Measurements from ENCODE around the gene ZNF827. TPM values are rescaled to one million over a fixed set of nuclear protein-coding genes. Genes with fewer than 3 reads are reported as not detected.
A peak's percentile ranks its signal among the peaks of the same experiment; 100 is the strongest.

Gene ZNF827
- total RNA-seq, 4 donors from 2014 or later = 5.2 to 11.0 (median 6.4) TPM

GRCh38 chr4:145881576-145881975, 57.0 kb downstream of the ZNF827 start:
- Histone ChIP-seq H3K4me3 (no peak overlapping the region), H3K36me3 (peaks cover 0 to 10% (median 0%) of the 10 kb centered on the region in 3 donors), H3K4me1 (peaks cover 5 to 50% (median 30%) of the 10 kb centered on the region in 3 donors), H3K27ac (peak overlapping the region; percentile 31 to 65 (median 52)), H3K9me3 (no peaks in the 10 kb centered on the region), H3K27me3 (no peaks in the 10 kb centered on the region)
- no peak for DNase-seq
- WGBS, 2 donors = 60 to 62% methylated on average over 4 of the region's 4 CpGs
- intact Hi-C loops (cut with DNase I) = no loop called here
- no peak for TF ChIP-seq CTCF (IDR thresholded peaks at IDR 0.05)

- intact Hi-C loops (cut with DNase I) = no loop called here
- 35 to 64% methylated on average over 9 of the region's 9 CpGs for WGBS, 2 donors
- H3K36me3 ChIP-seq = peaks cover 0 to 6% (median 0%) of the 10 kb centered on the region in 3 donors
- TF ChIP-seq POLR2A (IDR thresholded peaks at IDR 0.05) (no peak), CTCF (IDR thresholded peaks at IDR 0.05) (peak in 1 of 6 experiments; percentile 8)
- H3K4me3 ChIP-seq = no peak overlapping the region
- no peak for DNase-seq
- H3K9me3 ChIP-seq = no peaks in the 10 kb centered on the region
- H3K4me1 ChIP-seq = peaks cover 5 to 43% (median 29%) of the 10 kb centered on the region in 3 donors
- peak overlapping the region; percentile 46 to 74 (median 61) for H3K27ac ChIP-seq
- no peaks in the 10 kb centered on the region for H3K27me3 ChIP-seq
These were observed 58.2 kb downstream of the ZNF827 start for GRCh38 chr4:145880355-145880960.

GRCh38 chr4:145879598-145879997, 59.0 kb downstream of the ZNF827 start:
- peak overlapping the region; percentile 12 to 74 (median 52) for H3K27ac ChIP-seq
- H3K27me3 ChIP-seq = no peaks in the 10 kb centered on the region
- intact Hi-C loops (cut with DNase I) = no loop called here
- TF ChIP-seq POLR2A (IDR thresholded peaks at IDR 0.05) (no peak), CTCF (IDR thresholded peaks at IDR 0.05) (no peak)
- no peaks in the 10 kb centered on the region for H3K36me3 ChIP-seq
- no peak for DNase-seq
- 62 to 64% methylated on average over 3 of the region's 3 CpGs for WGBS, 2 donors
- H3K4me1 ChIP-seq = peaks cover 5 to 43% (median 29%) of the 10 kb centered on the region in 3 donors
- no peak overlapping the region for H3K4me3 ChIP-seq
- H3K9me3 ChIP-seq = no peaks in the 10 kb centered on the region

- Histone ChIP-seq H3K27ac (peak overlapping the region in 3 of 4 donors; percentile 46 to 74 (median 57)), H3K36me3 (no peaks in the 10 kb centered on the region)
- WGBS, 2 donors = 61 to 62% methylated on average over 7 of the region's 7 CpGs
These were observed 59.9 kb downstream of the ZNF827 start for GRCh38 chr4:145878501-145879435.

More at GRCh38 chr4:145878501-145879435, 59.9 kb downstream of the ZNF827 start:
- H3K27me3 ChIP-seq = no peaks in the 10 kb centered on the region
- TF ChIP-seq CTCF (IDR thresholded peaks at IDR 0.05) (no peak), POLR2A (IDR thresholded peaks at IDR 0.05) (no peak)
- no peak for DNase-seq
- H3K4me1 ChIP-seq = peaks cover 5 to 43% (median 29%) of the 10 kb centered on the region in 3 donors
- no peak overlapping the region for H3K4me3 ChIP-seq
- H3K9me3 ChIP-seq = no peaks in the 10 kb centered on the region
- intact Hi-C loops (cut with DNase I) = no loop called here
